ENCODE measurements around the gene HOXC12.
A peak's percentile ranks its signal among the peaks of the same experiment; 100 is the strongest.

The HOXC12 gene

GRCh38 chr12:53983950-53984572, 29.4 kb downstream of the HOXC12 start:
- TF ChIP-seq CTCF (IDR thresholded peaks at IDR 0.05; ENCODE audit: insufficient read depth, missing control alignments): no peak
- DNase-seq (ENCODE audit: insufficient read length, low spot score) (no peak), FAIRE-seq (no peak)

- peak; percentile 70 for TF ChIP-seq CTCF (IDR thresholded peaks at IDR 0.05; ENCODE audit: insufficient read depth, missing control alignments)
- FAIRE-seq: no peak
- peak; percentile 86 for DNase-seq (ENCODE audit: insufficient read length, low spot score)
Observed at GRCh38 chr12:53984901-53985691, 30.4 kb downstream of the HOXC12 start, which contains the start of gene HOXC10. HOXC10 (plus strand) TSS chr12:53985146; CDS start chr12:53985260, 114 bp downstream.

- FAIRE-seq (no peak), DNase-seq (ENCODE audit: insufficient read length, low spot score) (no peak)
- no peak for TF ChIP-seq CTCF (IDR thresholded peaks at IDR 0.05; ENCODE audit: insufficient read depth, missing control alignments)
Observed at GRCh38 chr12:53985692-53985993, 30.9 kb downstream of the HOXC12 start.

GRCh38 chr12:53985994-53986685, 31.4 kb downstream of the HOXC12 start:
- no peak for TF ChIP-seq CTCF (IDR thresholded peaks at IDR 0.05; ENCODE audit: insufficient read depth, missing control alignments)
- no peak for DNase-seq (ENCODE audit: insufficient read length, low spot score)
- no peak for FAIRE-seq

- TF ChIP-seq CTCF (IDR thresholded peaks at IDR 0.05; ENCODE audit: insufficient read depth, missing control alignments): no peak
- DNase-seq (ENCODE audit: insufficient read length, low spot score): no peak
- FAIRE-seq: no peak
Observed at GRCh38 chr12:53986686-53987483, 32.2 kb downstream of the HOXC12 start.

GRCh38 chr12:53987787-53988230, 33.1 kb downstream of the HOXC12 start:
- DNase-seq (ENCODE audit: insufficient read length, low spot score): no peak

More at GRCh38 chr12:53987787-53988230, 33.1 kb downstream of the HOXC12 start:
- no peak for FAIRE-seq
- TF ChIP-seq CTCF (IDR thresholded peaks at IDR 0.05; ENCODE audit: insufficient read depth, missing control alignments): no peak

All from D721Med (cell line).